Mucosa of descending colon (tissue), 3 donors: ENCODE results near the gene RAET1E. TPM values are rescaled to one million over a fixed set of nuclear protein-coding genes. Genes with fewer than 3 reads are reported as not detected.

Experiments
- ATAC-seq: fragments of 200-7000 bp; cut with Tn5 transposase; one replicate; pipeline ENCODE4 v1.9.1; 2020; ENCODE audit warnings: mild to moderate bottlenecking, moderate library complexity
- DNase-seq, 3 donors: peaks; one replicate each; pipeline ENCODE4 v3.0.0-alpha.2; 2020
- H3K36me3 ChIP-seq: fragments of 200-600 bp; one replicate; pipeline ENCODE4 v1.8.0; 2021; ENCODE audit warnings: low read depth, mild to moderate bottlenecking
- H3K4me1 ChIP-seq: fragments of 200-600 bp; one replicate; pipeline ENCODE4 v1.8.0; 2021; ENCODE audit warnings: low read depth, mild to moderate bottlenecking
- H3K4me3 ChIP-seq: fragments of 200-600 bp; one replicate; pipeline ENCODE4 v1.8.0; 2021; ENCODE audit warnings: mild to moderate bottlenecking
- H3K9me3 ChIP-seq: fragments of 200-600 bp; one replicate; pipeline ENCODE4 v1.8.0; 2021; ENCODE audit warnings: mild to moderate bottlenecking
- CTCF ChIP-seq: fragments of 200-600 bp; IDR thresholded peaks from one replicate; pipeline ENCODE4 v1.8.0; 2022; ENCODE audit warnings: antibody characterized with exemption, mild to moderate bottlenecking
- intact Hi-C, 2 donors: fragments of 100-400 bp; cut with DNase I in 1 of 2; cut with micrococcal nuclease in 1 of 2; formaldehyde crosslinking; loops; one replicate each; pipeline versions ENCODE4 v1.11.0 to v1.11.1; 2022; cut with DNase I, micrococcal nuclease
- total RNA-seq, 3 donors: library from RNA; stranded (reverse); fragmentation: NEBNext Ultra II Directional in 2 of 3; extraction: Animal tissue kit (Norgen Biotek cat#: 25700) in 2 of 3; gene quantifications; one replicate each; pipeline versions ENCODE4 v1.2.1 to v1.2.4, GENCODE V29; 2021 to 2023
- donor health status: DM: no; HTN: no; CAD: no; lungs with moderate emphysema.
- donor health status: DM: no; HTN: no; CAD: no.
- donor health status: DM: no; HTN: yes; CAD: no.

The RAET1E gene
- total RNA-seq, 3 donors from 2014 or later: 0.16 to 0.58 TPM; not detected in 1

DNA sequence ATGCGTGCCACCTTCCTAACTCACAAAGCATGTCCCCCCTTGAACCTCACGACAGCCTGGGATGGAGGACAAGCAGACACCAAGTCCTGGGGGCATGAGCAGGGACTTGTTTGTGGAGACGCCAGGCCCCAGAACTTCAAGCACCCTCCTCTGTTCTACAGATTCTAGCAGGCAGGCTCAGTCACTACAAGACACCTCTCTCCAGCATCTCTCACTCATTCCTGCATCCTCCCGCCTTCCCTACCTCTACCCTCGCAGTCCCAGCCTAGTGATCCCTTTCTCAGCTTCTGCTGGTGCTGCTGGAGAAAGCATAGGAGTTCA, 37.4 kb downstream of the RAET1E start:
- ATAC-seq (no peak), DNase-seq (no peak)
- H3K9me3 ChIP-seq: no peaks in the 10 kb centered on the region
- no peak overlapping the region for H3K4me3 ChIP-seq
- intact Hi-C loops: no loop called here
- no peaks in the 10 kb centered on the region for H3K36me3 ChIP-seq
- no peak for TF ChIP-seq CTCF
- peaks cover 12% of the 10 kb centered on the region for H3K4me1 ChIP-seq

DNA sequence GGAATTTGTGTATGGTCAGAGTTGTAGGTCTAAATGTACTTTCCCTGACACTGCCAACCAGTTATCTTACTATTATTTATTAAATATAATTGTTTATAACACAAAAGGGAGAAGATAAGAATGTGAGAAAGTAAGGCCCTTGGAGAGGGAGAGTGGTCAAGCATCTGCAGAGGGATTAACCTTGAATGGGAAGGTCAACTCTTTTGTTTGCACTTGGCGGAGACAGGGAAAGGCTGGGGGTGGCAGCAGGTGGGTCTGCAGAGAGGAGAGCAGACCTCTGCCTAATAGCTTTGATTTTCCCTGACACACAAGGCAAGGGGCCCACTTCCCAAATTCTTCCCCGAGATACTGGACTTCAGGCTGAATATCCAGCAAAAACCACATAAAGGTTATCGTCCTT, 38.0 kb downstream of the RAET1E start:
- H3K4me3 ChIP-seq: no peak overlapping the region
- DNase-seq: no peak
- H3K4me1 ChIP-seq: peaks cover 16% of the 10 kb centered on the region
- intact Hi-C loops: no loop called here
- H3K36me3 ChIP-seq: no peaks in the 10 kb centered on the region
- no peak for TF ChIP-seq CTCF
- no peaks in the 10 kb centered on the region for H3K9me3 ChIP-seq
- no peak for ATAC-seq

GRCh38 chr6:149859368-149859767, 38.5 kb downstream of the RAET1E start:
- H3K9me3 ChIP-seq: no peaks in the 10 kb centered on the region
- no peak overlapping the region for H3K4me3 ChIP-seq
- peaks cover 16% of the 10 kb centered on the region for H3K4me1 ChIP-seq
- intact Hi-C loops: no loop called here
- no peaks in the 10 kb centered on the region for H3K36me3 ChIP-seq
- ATAC-seq (no peak), DNase-seq (no peak)
- no peak for TF ChIP-seq CTCF

- intact Hi-C loops: no loop called here
These were observed 40.4 kb downstream of the RAET1E start for GRCh38 chr6:149857541-149857940.

DNA sequence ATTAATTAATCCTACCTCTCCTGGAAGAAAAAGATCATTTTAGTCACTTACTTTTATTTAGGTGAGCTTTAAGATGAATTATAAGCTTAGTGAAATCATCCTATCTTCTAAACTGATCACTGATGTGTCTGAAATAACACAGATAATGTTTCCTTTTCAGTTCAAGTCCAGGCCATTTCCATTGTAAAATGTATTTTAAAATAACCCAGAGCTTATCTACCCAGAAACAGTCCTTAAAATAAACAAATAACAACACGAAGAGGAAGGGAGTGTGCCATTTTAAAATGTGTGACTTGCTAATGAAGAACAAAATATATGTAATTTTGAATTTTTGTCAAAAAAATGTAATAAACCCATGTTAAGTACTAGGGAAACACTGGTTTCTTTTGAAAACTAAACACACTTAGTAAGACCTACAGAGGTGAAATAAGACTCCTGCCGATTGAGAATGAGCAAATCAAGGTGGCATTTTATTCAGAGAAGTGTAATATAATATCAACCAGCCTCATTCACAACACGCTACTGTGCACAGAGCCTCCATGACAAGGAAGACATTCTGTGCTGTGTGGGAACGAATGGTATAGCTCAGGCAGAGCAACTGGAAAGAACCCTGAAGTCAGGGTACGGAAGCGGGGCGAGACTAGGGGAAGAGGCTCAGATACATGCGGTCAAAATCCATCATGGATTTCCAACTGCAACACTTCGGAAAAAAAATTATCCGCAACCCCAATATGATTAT, 41.5 kb downstream of the RAET1E start:
- H3K9me3 ChIP-seq: no peaks in the 10 kb centered on the region
- ATAC-seq: no peak
- peaks cover 7% of the 10 kb centered on the region for H3K4me1 ChIP-seq
- TF ChIP-seq CTCF: no peak
- no peak for DNase-seq
- no peak overlapping the region for H3K4me3 ChIP-seq
- no peaks in the 10 kb centered on the region for H3K36me3 ChIP-seq
- intact Hi-C loops: no loop called here

More at GRCh38 chr6:149857541-149857940, 40.4 kb downstream of the RAET1E start:
- no peak for TF ChIP-seq CTCF
- Histone ChIP-seq H3K4me1 (peaks cover 11% of the 10 kb centered on the region), H3K9me3 (no peaks in the 10 kb centered on the region), H3K4me3 (no peak overlapping the region), H3K36me3 (no peaks in the 10 kb centered on the region)
- ATAC-seq (no peak), DNase-seq (no peak)

GRCh38 chr6:149855741-149856140, 42.2 kb downstream of the RAET1E start:
- DNase-seq (no peak), ATAC-seq (peak; percentile 51)
- Histone ChIP-seq H3K4me3 (no peak overlapping the region), H3K36me3 (no peaks in the 10 kb centered on the region), H3K9me3 (no peaks in the 10 kb centered on the region), H3K4me1 (peaks cover 7% of the 10 kb centered on the region)
- TF ChIP-seq CTCF: no peak
- intact Hi-C loops: no loop called here
